ENCODE results near the gene NID1. TPM values are rescaled to one million over a fixed set of nuclear protein-coding genes. Genes with fewer than 3 reads are reported as not detected.

NID1 gene
- total RNA-seq, 1 experiment from 2014 or later, result 8.6 TPM

DNA sequence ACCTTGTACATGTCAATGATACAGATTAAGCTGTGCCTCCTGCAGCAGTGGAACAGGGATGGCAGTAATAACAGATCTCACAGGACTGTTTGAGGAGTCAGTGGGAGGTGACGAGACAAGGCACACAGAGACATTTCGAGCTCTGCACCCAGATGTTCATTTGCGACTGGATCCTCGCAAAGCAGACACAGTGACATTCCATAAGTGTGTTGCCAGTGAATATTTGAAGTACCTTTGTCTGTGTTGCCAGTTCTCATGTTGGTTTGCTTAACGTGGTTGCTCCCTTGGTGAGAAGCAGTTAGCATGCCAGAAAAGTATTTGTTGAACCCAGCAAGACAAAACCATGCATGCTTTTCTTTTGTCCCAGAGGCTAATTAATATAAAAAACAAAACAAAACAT is 67.0 kb downstream of the NID1 start:
- Mint-ChIP-seq H3K27me3 (ENCODE audit: unreplicated experiment) (peaks cover 7% of the 10 kb centered on the region), H3K4me1 (ENCODE audit: low read depth, unreplicated experiment) (no peaks in the 10 kb centered on the region), H3K4me3 (ENCODE audit: low read depth, unreplicated experiment) (no peak overlapping the region), H3K27ac (ENCODE audit: unreplicated experiment) (no peak overlapping the region), H3K9me3 (ENCODE audit: low read depth, unreplicated experiment) (no peaks in the 10 kb centered on the region), H3K36me3 (ENCODE audit: insufficient read depth, unreplicated experiment) (no peaks in the 10 kb centered on the region)
- TF ChIP-seq, protein P1, sequence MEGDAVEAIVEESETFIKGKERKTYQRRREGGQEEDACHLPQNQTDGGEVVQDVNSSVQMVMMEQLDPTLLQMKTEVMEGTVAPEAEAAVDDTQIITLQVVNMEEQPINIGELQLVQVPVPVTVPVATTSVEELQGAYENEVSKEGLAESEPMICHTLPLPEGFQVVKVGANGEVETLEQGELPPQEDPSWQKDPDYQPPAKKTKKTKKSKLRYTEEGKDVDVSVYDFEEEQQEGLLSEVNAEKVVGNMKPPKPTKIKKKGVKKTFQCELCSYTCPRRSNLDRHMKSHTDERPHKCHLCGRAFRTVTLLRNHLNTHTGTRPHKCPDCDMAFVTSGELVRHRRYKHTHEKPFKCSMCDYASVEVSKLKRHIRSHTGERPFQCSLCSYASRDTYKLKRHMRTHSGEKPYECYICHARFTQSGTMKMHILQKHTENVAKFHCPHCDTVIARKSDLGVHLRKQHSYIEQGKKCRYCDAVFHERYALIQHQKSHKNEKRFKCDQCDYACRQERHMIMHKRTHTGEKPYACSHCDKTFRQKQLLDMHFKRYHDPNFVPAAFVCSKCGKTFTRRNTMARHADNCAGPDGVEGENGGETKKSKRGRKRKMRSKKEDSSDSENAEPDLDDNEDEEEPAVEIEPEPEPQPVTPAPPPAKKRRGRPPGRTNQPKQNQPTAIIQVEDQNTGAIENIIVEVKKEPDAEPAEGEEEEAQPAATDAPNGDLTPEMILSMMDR (IDR thresholded peaks at IDR 0.05; ENCODE audit: unreplicated experiment), result no peak
- no TSS peak for BruUV-seq (replicated peaks)
- intact Hi-C loops (cut with micrococcal nuclease; ENCODE audit: unreplicated experiment), result no loop called here
- CTCF ChIA-PET, result no interaction called here
- DNase-seq, result no peak

DNA sequence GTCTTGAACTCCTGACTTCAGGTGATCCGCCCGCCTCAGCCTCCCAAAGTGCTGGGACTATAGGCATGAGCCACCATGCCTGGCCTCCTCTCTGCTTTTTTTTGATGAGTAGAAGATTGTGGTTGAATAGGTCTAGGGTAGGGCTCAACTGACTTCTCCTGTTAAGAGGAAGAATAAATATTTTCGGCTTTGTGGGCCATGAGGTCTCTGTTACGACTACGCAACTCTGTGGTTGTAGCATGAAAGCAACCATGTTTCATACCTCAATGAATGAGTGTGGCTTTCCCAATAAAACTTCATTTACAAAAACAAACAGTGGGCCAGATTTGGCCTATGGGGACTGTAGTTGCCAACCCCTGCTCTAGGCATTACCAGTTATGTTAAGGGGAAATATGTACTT is 67.8 kb downstream of the NID1 start:
- no peak for DNase-seq
- Mint-ChIP-seq H3K27me3 (ENCODE audit: unreplicated experiment) (peaks cover 2% of the 10 kb centered on the region), H3K36me3 (ENCODE audit: insufficient read depth, unreplicated experiment) (no peaks in the 10 kb centered on the region), H3K9me3 (ENCODE audit: low read depth, unreplicated experiment) (no peaks in the 10 kb centered on the region), H3K4me1 (ENCODE audit: low read depth, unreplicated experiment) (no peaks in the 10 kb centered on the region), H3K27ac (ENCODE audit: unreplicated experiment) (no peak overlapping the region), H3K4me3 (ENCODE audit: low read depth, unreplicated experiment) (no peak overlapping the region)
- TF ChIP-seq, protein P1 (IDR thresholded peaks at IDR 0.05; ENCODE audit: unreplicated experiment), result no peak
- no TSS peak for BruUV-seq (replicated peaks)
- CTCF ChIA-PET, result no interaction called here
- intact Hi-C loops (cut with micrococcal nuclease; ENCODE audit: unreplicated experiment), result no loop called here

- H3K27ac Mint-ChIP-seq (ENCODE audit: unreplicated experiment), result no peak overlapping the region
- no peaks in the 10 kb centered on the region for H3K9me3 Mint-ChIP-seq (ENCODE audit: low read depth, unreplicated experiment)
- DNase-seq, result no peak
- intact Hi-C loops (cut with micrococcal nuclease; ENCODE audit: unreplicated experiment), result no loop called here
- no TSS peak for BruUV-seq (replicated peaks)
- no peaks in the 10 kb centered on the region for H3K27me3 Mint-ChIP-seq (ENCODE audit: unreplicated experiment)
- H3K4me1 Mint-ChIP-seq (ENCODE audit: low read depth, unreplicated experiment), result no peaks in the 10 kb centered on the region
- no peaks in the 10 kb centered on the region for H3K36me3 Mint-ChIP-seq (ENCODE audit: insufficient read depth, unreplicated experiment)
- CTCF ChIA-PET, result interaction anchor here (0.6 kb wide), 1 partner anchor 38 kb away, joined by 3 read pairs; no protein-coding TSS in a partner anchor
- H3K4me3 Mint-ChIP-seq (ENCODE audit: low read depth, unreplicated experiment), result no peak overlapping the region
- TF ChIP-seq, protein P1 (IDR thresholded peaks at IDR 0.05; ENCODE audit: unreplicated experiment), result no peak
These were observed 68.7 kb downstream of the NID1 start for GRCh38 chr1:235996048-235996785.

DNA sequence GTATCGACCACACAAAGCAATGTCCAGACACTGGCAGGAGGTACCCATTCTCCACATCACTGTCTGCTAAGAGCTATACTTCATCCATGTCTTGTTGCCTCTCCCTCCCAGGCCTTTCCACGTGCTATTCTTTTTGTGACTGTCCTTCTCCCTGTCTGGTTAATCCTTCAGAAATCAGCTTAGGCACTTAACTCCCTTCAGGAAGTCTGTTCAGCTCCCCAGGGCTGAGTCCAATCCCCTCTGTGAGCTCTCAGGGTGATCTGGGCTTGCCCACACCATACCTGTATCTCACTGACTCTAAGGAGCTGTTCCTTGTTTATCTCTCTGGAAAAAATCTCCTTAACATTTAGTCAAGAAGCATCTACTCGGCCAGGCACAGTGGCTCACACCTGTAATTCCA is 69.4 kb downstream of the NID1 start:
- CTCF ChIA-PET, result interaction anchor here (0.6 kb wide), 1 partner anchor 38 kb away, joined by 3 read pairs; no protein-coding TSS in a partner anchor
- intact Hi-C loops (cut with micrococcal nuclease; ENCODE audit: unreplicated experiment), result no loop called here
- no peak overlapping the region for H3K27ac Mint-ChIP-seq (ENCODE audit: unreplicated experiment)
- DNase-seq, result no peak
- no peaks in the 10 kb centered on the region for H3K27me3 Mint-ChIP-seq (ENCODE audit: unreplicated experiment)
- H3K4me3 Mint-ChIP-seq (ENCODE audit: low read depth, unreplicated experiment), result no peak overlapping the region
- BruUV-seq (replicated peaks), result no TSS peak
- TF ChIP-seq, protein P1 (IDR thresholded peaks at IDR 0.05; ENCODE audit: unreplicated experiment), result no peak
- no peaks in the 10 kb centered on the region for H3K36me3 Mint-ChIP-seq (ENCODE audit: insufficient read depth, unreplicated experiment)
- H3K9me3 Mint-ChIP-seq (ENCODE audit: low read depth, unreplicated experiment), result no peaks in the 10 kb centered on the region
- H3K4me1 Mint-ChIP-seq (ENCODE audit: low read depth, unreplicated experiment), result no peaks in the 10 kb centered on the region

Data from Calu3 (cell line).